HL-60 (cell line): ENCODE data around the gene ENTPD1.

Source experiments
- GABPA ChIP-seq: IDR thresholded peaks from 2 replicates; pipeline ENCODE4 v1.6.1; 2012; ENCODE audit warnings: low read depth
- POLR2AphosphoS5 ChIP-seq: IDR thresholded peaks from 2 replicates; pipeline ENCODE4 v1.6.1; 2012; ENCODE audit warnings: low read depth
- TF ChIP-seq, protein P1 (sequence below): IDR thresholded peaks from one replicate; pipeline ENCODE4 v1.5.1; 2011; ENCODE audit warnings: low read length, control low read depth, inconsistent platforms; ENCODE audit not compliant: insufficient read depth

DNA sequence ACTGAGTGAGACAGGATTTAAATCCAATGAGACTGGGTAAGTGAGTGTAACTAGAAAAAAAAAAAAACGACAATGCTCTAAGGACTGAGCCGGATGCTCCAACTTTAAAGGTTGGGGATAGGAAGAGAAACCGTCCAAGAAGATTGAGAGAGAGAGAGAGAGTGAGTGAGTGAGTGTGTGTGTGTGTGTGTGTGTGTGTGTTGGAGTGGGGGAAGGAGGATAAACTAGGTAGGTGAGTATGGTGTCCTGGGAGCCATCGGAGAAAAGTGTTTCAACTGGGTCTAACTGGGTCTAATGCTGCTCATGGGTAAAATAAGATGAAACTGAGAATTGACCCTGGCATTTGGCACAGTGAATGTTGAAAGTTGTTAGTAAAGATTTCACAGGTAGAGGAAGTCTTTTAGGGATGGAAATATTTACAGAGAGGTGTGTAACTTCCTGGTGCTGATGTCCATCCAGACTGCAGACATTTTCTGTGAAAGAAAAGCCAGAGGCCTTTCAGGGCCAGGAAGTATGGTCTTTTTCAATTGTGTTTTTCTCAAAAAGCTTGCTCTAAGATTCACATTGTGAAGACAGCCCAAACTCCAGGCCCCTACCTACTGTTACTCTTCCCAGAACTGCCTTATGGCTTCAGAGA, 14.2 kb downstream of the ENTPD1 start:
- TF ChIP-seq GABPA (no peak), POLR2AphosphoS5 (no peak)
- TF ChIP-seq, protein P1, sequence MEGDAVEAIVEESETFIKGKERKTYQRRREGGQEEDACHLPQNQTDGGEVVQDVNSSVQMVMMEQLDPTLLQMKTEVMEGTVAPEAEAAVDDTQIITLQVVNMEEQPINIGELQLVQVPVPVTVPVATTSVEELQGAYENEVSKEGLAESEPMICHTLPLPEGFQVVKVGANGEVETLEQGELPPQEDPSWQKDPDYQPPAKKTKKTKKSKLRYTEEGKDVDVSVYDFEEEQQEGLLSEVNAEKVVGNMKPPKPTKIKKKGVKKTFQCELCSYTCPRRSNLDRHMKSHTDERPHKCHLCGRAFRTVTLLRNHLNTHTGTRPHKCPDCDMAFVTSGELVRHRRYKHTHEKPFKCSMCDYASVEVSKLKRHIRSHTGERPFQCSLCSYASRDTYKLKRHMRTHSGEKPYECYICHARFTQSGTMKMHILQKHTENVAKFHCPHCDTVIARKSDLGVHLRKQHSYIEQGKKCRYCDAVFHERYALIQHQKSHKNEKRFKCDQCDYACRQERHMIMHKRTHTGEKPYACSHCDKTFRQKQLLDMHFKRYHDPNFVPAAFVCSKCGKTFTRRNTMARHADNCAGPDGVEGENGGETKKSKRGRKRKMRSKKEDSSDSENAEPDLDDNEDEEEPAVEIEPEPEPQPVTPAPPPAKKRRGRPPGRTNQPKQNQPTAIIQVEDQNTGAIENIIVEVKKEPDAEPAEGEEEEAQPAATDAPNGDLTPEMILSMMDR: no peak
